GM19452 (cell line): ENCODE results near the gene TNFAIP8L3.
"Not testable (repeated sequence)": the region's sequence is repeated elsewhere in the genome, so short reads cannot be mapped to it uniquely, and the experiment has no call there.

Source experiments
- ATAC-seq: cut with Tn5 transposase; IDR thresholded peaks from one replicate; pipeline ENCODE4 v1.9.1; 2021; ENCODE audit not compliant: unreplicated experiment

The TNFAIP8L3 gene

DNA sequence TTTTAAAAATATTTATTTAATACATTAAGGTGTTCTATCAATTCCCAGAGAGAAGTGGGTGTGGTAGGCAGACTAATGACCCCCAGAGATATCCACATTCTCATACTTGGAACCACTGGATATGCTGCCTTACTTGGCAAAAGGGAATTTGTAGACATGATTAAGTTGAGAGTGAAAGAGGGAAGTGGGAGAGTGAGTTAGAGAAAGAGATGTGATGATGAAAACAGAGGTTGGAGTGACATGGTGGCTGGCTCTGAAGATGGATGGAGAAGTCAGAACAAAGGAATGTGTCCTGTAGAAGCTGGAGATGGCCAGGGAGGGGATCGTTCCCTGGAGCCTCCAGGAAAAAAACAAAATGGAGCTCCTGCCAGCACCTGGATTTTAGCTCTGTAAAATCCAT lies 32.0 kb downstream of the TNFAIP8L3 start:
- ATAC-seq: no peak

DNA sequence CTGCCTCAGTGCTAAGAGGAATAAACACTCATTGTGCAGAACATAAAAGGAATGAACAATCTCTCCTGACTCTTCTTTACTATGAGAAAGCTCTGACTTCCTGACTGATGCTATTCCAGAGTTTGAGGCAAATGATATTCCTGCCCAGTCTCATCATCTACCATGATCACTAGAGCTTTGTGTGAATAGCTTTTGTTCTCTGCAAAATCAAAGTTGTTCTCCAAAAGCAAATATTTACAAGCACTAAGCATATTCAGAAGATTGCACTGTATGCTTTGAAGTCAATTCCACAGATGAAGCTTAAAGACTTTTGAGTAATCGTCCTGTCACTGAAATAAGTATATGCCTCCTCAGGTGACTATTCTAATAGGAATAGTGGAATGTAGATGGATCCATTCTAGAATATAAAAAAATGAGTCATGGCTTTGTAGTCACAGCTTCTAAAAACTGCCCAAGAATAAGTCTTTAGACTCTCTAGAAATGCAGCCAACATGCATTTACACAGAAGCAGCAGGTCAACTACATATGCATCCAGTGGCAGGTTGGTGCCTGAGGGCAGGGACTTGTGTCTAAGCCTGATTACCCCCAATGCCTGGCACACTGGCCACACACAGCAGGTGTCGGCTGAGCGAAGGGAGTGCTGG lies 34.6 kb downstream of the TNFAIP8L3 start:
- ATAC-seq: no peak

DNA sequence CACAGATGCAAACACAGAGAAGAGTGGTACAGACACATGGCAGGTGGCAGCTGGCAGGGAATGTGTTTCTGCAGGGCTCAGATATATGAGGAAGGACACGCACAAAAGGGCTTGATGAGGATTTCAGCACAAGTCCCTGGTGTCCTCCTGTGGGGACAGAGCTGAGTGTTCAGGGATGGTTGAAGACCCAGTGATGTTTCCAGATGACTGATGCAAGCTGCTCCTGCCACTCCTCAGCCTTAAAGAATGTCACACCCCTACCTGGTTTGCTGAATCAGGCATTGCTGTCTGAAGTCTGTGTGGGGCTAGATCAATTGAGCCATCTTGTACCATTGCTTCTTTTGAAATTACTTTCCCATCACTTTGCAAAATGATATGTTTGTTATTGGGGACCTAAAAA lies 40.2 kb downstream of the TNFAIP8L3 start:
- no peak for ATAC-seq

DNA sequence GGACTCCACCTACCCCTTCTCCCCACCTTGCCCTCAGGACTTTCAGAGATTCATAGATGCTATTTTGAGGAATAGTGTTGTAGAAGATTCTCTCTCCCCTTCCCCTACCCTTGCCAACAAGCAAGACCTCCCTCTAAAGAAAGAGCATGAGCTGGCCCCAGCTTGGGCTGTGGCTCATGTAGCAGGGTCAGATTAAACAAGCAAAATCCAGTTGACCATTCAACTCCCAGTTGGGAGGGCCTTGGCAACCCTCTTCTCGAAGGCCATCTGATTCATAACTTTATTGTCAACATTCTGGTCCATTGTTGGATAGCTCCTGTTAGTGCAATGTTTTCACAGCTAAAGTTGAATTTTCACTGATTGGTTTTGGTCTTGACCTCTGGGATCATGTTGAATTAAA lies 41.1 kb downstream of the TNFAIP8L3 start:
- ATAC-seq: no peak

- no peak for ATAC-seq
Observed at GRCh38 chr15:51051776-51052175, 42.9 kb downstream of the TNFAIP8L3 start.

DNA sequence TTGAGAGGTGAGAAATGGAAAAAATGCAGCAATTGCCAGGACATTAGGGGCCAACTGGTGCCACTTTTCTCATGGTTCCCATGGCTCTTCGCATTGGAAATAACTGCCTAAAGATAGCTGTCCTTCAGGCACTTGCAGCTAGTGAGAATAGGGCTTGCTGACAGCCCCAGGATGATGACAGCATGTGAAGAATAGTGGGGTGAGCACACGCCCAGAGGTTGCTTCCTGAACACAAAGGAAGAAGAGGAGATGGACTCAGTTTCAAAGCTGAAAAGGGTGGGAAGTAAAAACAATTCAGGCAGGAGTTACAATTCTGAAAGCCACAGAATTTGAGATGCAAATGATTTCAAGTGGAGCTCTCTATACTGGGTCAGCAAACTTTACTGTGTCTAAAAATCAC lies 45.6 kb downstream of the TNFAIP8L3 start:
- no peak for ATAC-seq

GRCh38 chr15:51048308-51048707 lies 46.4 kb downstream of the TNFAIP8L3 start:
- ATAC-seq: no peak

DNA sequence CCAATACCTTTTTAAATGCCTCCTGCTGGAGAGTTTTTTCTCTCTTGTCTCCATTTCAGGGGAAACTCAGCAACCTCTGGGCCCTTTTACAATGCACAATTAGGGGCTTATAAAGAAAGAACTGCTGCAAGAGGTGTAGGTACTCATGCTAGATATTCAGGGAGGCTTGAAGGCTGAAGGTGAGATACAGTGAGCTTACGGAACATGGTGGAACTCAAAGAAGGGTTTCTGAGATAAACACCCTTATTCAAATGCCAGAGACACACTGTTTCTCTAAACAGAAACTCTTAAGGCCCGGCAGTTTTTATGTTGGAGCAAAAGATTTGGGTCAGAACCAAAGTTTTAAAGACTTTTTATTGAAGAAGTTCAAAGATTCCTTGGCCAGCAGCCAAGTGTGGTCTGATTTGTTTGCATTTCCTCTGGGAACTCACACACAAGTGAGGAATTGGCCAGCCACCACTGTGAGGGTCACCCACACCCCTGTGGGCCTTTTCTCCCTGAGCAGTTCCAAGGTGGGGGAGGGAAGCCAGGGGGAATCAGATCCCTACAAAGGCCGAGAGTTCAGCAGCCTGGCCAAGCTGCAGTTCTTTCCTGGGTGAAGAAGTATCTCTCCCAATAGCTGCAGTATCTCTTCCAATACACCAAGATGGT lies 47.8 kb downstream of the TNFAIP8L3 start:
- ATAC-seq: no peak

DNA sequence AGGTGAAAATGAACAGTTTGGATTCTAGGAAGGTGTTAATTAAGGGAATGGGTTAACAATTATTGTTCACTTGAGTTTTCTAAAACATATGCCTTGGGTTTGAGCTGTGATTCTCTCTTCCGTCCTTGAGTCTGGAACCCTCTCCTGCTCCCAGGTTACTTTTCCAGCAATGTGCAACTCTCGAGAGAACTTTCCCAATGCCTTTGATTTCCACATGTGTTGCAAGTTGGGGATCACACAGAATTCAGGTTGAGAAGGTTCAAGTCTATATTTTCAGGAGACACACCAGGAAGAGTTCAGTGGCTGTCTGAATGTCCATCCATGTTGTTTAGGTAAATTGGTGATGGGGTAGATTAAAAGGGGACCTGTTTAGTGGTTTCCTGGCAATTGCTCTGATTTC lies 48.7 kb downstream of the TNFAIP8L3 start:
- no peak for ATAC-seq

GRCh38 chr15:51044037-51044727 lies 50.5 kb downstream of the TNFAIP8L3 start:
- ATAC-seq: no peak

DNA sequence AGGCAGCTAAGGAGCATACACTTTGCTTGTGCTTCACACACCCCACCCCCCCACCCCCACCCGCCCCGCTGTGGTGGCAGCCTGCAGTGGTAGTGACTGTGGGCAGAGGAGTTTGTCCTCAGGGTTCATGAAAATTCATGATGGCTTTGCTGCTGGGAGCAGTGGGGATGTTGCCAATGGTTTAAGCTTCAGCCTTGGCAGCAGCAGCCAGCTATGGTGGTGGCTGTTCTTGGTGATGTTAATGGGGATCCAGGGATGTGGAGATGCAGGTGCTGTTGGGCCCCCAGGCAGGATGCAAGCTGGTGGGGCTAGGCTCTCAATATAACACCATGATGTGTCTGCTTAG lies 55.8 kb downstream of the TNFAIP8L3 start:
- no peak for ATAC-seq

- no peak for ATAC-seq
Observed at GRCh38 chr15:51038162-51038973, 56.3 kb downstream of the TNFAIP8L3 start.

DNA sequence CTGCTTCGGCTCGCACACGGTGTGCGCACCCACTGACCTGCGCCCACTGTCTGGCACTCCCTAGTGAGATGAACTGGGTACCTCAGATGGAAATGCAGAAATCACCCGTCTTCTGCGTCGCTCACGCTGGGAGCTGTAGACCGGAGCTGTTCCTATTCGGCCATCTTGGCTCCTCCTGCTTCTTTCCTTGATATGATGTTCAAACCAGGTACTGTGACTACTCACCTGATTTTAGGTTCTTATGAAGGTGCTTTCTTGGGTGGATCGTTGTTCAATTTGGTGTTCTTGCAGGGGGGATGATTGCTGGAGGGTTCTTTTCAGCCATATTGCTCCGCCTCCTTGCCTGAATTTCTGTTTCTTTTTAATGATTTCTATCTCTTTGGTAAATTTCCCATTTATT lies 57.2 kb downstream of the TNFAIP8L3 start:
- ATAC-seq: not testable (repeated sequence)

DNA sequence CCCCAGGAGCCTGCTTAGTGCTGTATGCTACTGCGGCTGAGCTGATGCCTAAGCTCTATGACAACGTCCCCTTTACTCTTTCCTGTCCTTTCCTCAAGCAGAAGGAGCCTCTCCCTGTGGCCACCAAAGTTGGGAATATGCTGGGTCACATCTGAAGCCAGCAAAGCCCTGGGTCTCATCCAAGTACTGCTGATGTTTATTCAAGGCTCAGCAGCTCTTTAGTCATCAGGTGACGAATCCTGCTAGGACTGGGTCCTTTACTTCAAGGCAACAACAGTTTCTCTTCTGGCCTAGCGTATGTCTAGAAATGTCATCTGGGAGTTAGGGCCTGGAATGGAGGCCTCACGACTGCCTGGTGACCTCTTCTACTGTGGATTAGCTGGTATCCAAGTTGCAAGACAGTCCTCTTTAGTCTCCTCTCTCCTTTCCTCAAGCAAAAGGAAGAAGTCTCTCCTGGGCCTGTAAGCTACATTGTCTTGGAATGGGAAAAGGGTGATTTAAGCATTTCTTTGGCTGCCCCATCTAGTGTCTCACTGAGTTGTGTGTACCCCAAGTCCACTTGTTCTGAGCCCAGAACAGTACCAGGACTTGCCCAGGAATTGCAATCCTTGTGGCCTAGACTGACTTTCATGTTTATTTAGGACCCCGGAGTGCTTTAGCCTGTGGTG lies 63.9 kb downstream of the TNFAIP8L3 start:
- ATAC-seq: no peak

- ATAC-seq: no peak
Observed at GRCh38 chr15:51025454-51025846, 69.3 kb downstream of the TNFAIP8L3 start.

GRCh38 chr15:51024735-51025453 lies 69.8 kb downstream of the TNFAIP8L3 start:
- no peak for ATAC-seq

GRCh38 chr15:51023499-51023898 lies 71.2 kb downstream of the TNFAIP8L3 start:
- ATAC-seq: no peak

- no peak for ATAC-seq
Observed at GRCh38 chr15:51022206-51022605, 72.5 kb downstream of the TNFAIP8L3 start.

- no peak for ATAC-seq
Observed at GRCh38 chr15:51016615-51017014, 78.1 kb downstream of the TNFAIP8L3 start.

DNA sequence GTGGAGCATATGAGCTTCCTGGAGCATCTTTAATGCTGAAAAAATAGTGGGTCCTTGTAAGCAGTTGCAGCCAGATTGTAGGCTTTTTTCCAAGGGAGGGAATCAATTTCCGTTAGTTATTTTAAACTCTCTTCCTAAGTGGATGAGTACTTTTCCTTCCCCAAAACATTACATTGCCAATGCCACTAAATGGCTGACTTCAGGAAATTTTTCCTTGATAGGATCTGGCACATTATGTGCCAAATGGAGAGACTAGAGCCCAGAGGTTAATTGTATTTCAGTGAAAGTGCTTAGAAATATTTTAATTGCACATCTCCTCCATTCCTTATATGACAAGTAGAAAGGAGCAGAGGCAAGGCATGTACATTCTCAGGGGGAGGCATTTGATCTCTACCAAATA lies 83.5 kb downstream of the TNFAIP8L3 start:
- no peak for ATAC-seq
